Activated T-helper 1 cell treated with anti-CD3 and anti-CD28 coated beads, Interleukin-2, amount 50 U/mL, for 16 hours (primary cell): Measurements from ENCODE around the gene ATP5PF.
"Not testable (repeated sequence)": the region's sequence is repeated elsewhere in the genome, so short reads cannot be mapped to it uniquely, and the experiment has no call there.

ENCODE experiments used
- DNase-seq, 2 donors: peaks; one replicate each; pipeline ENCODE4 v3.0.0-alpha.2; 2020; ENCODE audit warnings: low read depth in 1 of 2, low spot score in 1 of 2

Gene ATP5PF

DNA sequence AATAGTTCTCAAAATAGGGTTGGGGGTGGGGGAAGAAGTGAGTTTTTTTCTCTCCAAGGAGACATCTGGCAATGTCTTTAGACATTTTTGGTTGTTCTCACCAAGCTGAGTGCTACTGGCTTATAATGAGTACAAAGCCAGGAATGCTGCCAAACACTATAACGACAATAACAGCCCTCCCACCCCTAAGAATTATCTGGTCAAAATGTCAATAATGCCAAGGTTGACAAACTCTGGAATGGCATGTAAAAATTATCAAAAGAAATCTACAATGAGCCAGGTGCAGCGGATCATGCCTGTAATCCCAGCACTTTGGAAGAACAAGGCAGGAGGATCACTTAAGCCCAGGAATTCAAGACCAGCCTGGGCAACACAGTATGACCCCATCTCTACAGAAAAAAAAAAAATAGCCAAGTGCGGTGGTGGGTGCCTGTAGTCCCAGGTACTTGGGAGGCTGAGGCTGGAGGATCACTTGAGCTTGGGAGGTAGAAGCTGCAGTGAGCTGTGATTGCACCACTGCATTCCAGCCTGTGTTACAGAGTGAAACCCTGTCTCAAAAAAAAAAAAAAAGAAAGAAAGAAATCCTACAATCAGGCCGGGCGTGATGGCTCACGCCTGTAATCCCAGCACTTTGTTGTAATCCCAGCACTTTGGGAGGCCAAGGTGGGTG, 2.5 kb downstream of the ATP5PF start:
- DNase-seq = no peak

DNA sequence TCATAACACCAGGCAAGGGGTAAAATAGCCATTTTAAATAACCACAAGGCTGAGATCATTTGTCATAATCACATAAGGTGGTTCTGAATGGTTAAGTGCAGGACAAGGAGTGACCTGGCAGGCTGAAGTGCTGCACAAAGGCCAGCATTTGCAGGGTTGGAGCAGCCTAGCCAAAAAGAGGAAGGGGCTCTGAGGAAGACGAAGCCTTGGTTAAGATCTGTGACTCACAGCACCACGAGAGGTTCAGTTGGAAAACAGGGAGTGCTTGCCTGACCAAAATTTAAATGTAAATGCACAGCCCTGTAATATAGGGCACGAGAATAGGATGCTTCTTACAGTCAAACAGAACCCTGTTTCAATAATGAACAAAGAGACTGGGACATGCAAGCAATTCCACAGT, 12.1 kb downstream of the ATP5PF start:
- DNase-seq = no peak

DNA sequence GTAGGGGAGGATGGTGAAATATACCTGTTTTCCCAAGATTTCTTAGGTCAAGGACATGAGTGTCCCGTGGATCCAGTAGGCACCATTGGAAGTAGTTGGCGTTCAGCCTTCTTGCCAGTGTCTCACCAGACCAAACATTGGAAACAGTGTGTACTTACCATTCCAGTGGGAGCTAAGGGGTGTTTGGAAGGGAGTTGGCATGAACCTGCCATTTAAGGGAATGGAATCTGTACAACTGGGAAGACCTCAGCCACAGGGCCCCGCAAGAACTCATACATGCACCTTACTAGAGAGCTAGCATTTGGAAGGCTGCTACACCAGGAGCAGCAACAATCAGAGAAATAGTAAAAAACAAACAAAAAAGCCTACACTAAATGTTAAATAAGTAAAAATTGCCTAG, 12.7 kb downstream of the ATP5PF start:
- no peak for DNase-seq

DNA sequence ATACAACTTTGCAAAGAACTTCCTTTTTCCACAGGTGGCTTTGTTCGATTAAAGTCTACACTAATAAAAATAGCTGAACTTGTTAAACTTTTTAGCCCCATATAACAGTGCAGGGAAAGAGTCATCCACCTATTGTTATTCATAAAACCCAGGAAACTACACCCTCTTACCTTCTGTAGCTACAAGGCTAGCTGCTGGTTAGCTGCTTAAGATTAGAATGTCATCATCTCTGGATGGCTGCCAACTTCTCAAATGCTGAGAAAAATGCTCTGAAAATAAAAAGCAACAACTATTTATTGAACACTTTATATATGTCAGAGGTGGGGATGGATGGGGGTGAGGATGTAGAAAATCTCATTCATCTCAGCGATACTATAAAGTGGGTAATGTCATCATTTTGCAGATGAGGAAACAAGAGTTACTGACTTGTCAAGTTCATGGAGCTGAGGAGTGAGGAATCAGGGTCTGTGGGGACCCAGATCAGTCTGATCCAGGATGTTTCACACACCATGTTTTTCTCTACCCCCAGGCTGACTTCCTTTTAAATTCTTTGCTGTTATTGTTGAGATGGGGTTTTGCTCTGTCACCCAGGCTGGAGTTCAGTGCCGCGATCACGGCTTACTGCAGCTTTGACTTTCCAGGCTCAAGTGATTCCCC, 17.1 kb downstream of the ATP5PF start:
- DNase-seq = no peak

DNA sequence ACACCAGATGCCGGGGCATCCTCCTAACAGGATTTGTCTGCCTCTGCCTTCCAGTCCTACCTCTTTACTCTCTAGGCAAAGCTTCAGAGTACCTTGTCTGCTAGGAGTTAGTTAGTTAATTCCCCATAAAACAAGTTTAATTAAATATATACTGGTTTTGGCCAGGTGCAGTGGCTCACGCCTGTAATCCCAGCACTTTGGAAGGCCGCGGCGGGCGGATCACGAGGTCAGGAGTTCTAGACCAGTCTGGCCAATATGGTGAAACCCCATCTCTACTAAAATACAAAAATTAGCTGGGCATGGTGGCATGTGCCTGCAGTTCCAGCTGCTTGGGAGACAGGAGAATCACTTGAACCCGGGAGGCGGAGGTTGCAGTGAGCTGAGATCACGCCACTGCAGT, 20.6 kb downstream of the ATP5PF start:
- DNase-seq = not testable (repeated sequence)

DNA sequence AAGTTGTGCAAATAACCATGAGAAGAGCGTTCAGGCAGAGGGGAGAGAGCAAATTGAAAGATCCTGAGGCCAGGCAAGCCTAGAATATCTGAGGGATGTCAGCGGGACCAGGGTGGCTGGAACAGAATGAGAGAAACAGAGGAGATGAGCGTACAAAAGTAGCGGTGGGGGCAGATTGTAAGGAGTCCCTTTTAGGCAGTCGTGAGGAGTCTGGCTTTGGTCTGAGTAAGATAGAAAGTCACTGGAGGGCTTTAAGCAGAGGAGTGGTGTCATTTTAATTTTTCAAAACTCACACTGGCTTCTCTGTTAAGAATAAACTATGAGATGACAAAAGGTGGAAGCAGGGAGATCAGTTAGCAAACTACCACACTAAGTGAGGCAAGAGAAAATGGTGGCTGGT, 24.2 kb downstream of the ATP5PF start:
- no peak for DNase-seq

DNA sequence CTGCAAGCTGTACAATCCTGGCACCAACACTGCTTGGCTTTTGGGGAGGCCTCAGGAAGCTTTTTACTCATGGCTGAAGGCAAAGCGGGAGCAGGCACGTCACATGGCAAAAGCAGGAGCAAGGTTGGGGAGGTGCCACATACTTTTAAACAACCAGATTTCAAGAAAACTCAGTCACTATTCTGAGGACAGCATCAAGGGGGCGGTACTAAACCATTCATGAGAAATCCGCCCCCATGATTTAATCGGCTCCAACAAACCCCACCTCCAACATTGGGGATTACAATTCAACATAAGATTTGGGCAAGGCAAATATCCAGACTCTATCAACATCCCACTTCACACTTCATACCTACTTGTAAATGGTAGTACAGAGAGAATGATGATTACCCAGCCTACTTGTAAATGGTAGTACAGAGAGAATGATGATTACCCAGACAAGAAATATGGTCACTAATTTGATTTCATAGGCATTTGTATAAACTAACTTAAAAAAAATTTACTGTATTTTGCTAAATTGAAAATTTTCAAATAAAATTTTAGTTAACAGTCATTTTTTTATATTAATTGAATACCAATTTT, 24.9 kb downstream of the ATP5PF start:
- no peak for DNase-seq

DNA sequence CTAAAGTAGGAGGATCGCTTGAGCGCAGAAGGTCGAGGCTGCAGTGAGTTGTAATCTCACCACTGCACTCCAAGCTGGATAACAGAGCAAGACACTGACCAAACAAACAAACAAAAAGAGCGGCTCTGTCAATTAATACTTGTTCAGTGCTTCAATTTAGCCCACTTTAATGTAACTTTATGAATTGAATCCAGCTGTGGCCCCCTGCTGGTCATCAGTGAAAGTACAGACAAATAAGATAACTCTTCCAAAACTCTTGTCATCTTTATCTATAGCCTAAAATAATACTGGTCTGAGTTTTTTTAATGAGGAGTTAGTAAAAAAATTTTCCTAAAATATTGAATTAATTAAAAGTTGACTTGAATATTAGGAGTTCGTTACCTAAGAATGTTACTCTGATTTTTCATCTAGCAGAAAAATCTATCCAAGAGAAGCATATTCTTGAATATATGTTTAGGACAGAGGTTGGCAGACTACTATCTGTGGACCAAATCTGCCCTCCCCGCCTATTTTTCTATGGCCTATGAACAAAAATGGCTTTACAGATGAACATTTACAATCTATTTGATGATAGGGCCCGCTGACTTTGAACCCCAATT, 26.1 kb downstream of the ATP5PF start:
- peak; percentile 8 to 21 for DNase-seq

DNA sequence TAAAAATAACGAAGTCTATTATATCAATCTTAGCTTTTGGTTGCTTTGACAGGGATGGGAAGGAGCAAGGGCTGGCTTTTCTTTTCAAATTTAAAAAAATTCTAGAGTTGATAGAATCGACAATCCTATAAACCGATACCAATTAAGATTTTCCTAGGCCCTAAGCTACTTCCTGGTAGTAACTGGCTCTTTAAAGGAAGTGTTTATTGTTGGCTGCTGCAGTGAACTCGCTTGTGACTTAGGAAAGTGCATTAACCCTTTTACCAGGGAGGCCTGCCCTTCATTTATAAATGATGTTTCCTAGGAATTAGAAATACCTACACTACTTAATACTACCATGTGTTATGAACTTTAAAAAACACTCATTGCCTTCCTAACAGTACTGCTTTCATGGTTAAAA, 33.2 kb downstream of the ATP5PF start:
- DNase-seq = no peak

DNA sequence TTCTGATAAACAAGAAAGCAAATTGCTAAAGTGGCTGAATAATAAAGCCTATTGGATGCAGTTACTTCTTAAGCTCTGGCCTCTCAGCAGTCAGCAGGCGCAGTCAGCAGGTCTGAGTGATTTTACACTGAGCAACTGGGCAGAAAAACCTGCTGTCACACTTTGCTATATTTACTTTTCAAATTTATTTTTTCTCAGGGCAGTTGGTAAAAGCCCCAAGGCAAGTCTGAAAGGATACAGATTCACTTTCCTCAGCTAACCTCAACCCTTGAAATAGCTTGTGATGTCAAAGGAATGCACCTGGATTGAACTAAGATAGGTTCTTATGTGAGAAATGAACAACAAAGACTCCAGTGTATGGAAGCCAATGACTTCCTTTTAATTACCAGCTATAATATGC, 34.0 kb downstream of the ATP5PF start:
- no peak for DNase-seq

DNA sequence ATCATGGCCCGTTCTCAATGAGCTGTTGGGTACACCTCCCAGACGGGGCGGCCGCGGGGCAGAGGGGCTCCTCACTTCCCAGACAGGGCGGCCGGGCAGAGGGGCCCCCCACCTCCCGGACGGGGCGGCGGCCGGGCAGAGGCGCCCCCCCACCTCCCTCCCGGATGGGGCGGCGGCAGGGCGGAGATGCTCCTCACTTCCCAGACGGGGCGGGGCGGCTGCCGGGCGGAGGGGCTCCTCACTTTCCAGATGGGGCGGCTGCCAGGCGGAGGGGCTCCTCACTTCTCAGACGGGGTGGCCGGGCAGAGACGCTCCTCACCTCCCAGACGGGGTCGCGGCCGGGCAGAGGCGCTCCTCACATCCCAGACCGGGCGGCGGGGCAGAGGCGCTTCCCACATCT, 39.2 kb downstream of the ATP5PF start:
- not testable (repeated sequence) for DNase-seq

DNA sequence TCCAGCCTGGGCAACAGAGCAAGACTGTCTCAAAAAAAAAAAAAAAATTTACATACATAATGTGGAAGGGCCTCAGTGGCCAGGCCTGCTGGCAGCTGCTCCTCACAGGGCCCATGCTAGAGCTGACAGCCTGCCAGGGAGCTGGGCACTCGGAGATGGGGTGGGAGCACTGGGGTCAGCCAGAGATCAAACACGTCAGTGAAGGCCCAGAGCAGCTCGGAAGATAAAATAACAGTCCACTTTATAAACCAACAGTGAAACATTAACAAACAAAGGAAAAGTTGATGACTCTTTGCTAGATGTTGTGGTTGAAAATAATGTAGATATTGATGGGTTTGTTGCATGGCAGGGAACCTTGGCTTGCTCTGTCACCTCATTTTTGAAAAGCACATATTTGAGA, 42.7 kb downstream of the ATP5PF start:
- DNase-seq = no peak

DNA sequence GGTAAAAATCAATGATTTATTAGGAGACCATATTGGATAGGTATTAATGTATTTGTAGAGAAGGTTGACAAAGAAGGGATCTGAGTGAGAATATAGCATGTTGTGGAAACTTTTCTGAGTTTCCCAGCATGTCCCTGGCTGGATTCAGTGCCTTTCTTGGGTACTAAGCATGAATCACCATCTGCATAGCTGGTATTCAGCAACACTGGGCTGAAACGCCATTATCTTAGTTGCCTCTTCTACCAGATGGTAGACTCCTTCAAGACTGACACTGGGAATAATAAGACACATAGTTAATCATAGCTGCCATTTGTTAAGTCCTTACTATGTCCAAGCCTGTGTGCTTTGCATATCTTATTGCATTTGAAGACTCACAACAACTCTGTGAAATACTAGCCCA, 45.5 kb downstream of the ATP5PF start:
- DNase-seq = no peak

DNA sequence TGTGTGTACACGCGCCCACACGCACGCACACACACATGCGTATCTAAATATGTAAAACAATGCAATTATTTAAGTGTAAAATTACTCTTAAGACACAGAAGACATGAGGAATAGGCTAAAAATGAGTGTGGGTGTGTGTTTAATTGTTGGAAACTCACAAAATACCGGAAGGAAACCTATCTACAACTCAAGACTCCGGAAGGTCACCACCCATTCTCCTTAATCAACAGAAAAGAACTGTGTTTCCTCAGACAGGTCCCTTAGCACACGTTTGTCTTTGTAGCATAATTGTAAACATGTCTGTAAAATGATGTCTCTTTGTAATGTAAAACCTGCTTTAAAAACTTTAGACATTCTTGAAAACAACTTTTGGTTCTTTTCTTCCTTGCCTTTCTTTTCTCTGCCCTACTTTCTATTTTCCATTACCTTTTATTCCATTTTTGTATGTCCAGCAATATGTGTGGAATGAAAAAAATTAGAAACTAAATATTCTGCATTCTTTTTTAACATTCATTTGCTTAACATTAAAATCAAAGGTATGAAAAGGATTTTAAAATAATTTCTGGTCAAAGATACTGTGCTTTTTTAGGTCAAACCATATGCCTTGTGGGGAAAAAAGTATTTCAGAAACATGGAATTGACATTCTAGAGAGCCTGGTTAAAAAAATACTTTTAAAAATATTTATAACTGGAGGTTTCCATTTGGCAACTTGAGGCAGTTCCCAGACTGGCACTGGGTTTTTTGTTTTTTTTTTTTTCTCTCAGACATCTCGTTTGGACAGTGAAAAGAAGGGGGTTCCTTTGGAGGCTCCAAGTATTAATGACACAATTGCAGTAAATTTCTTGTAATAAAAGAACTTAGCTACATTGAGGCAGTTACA, 46.2 kb downstream of the ATP5PF start:
- no peak for DNase-seq

DNA sequence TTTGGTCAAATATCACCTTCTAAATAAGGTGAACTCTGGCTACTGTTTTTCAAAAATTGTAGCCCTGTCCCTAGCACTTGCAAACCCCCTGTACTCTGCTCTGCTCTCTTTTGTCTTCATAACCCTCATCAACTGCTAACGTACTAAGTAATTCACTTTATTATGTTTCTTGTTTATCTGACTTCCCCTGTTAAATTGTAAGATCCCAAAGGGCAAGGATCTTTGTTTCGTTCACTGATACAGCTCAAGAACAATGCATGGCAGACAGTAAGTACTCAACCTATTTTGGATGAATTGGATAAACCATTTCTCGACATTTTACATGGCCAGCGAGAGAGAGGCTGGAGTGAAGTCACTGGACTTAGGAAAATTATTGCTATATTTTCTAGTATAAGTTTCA, 46.9 kb downstream of the ATP5PF start:
- no peak for DNase-seq

DNA sequence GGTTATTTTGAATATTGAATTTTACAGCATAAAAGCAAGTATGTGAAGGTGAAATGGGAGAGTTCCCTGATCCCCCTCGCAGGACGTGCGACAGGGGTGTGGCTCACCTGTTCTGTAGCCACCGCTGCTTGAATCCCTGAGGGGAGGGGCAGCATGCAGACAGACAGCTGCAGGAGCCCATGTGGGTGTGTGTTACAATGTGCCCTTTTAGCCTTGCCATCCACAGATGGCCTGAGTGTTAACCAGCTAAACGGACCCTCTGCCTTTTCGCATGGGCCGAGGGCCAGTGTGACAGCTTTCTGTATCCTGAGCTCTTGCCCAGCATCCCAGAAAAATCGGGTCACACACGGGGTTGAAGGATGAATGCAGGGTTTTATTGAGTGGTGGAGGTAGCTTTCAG, 52.3 kb downstream of the ATP5PF start:
- DNase-seq = no peak

DNA sequence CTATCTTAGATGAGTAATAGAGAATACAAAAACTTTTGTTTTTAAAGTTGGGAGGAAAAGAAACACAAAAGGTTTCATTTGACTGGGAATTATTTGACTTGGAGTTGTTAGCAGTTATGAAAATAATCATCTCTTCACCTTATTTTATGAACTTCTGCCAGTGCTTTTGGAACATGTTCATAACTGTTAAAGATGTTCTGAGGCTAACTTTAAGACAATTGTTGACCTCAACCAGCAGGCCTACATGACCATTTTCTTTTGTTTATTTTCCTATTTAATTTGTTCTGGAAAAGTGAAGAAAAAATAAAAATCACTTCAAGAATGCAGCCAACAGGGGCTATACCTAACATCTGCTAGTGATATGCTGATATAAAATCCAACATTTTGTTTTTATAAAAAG, 58.3 kb downstream of the ATP5PF start:
- DNase-seq = no peak
